HCT116 (cell line): ENCODE results near the gene TTLL11.

Experiments used
- CEBPB ChIP-seq: IDR thresholded peaks from 2 replicates; pipeline ENCODE4 v1.6.1; 2012; ENCODE audit warnings: low read depth
- EZH2 ChIP-seq: fragments of 200-600 bp; sonication (generic); IDR thresholded peaks from 2 replicates; pipeline ENCODE4 v1.6.1; 2017; ENCODE audit warnings: antibody characterized with exemption, mixed run types
- JUND ChIP-seq: IDR thresholded peaks from 2 replicates; pipeline ENCODE4 v1.6.1; 2012
- RAD21 ChIP-seq: IDR thresholded peaks from 2 replicates; pipeline ENCODE4 v1.6.1; 2012; ENCODE audit warnings: low read depth, mild to moderate bottlenecking
- TF ChIP-seq, protein P1 (sequence below), 3 experiments: fragments of 200-600 bp in 1 of 3; sonication (generic) in 1 of 3; IDR thresholded peaks in 2 of 3; conservative IDR thresholded peaks in 1 of 3; 2 replicates each; pipeline ENCODE4 v1.5.1; 2012 to 2017; ENCODE audit warnings: low read depth in 2 of 3, low read length in 2 of 3, antibody characterized with exemption in 1 of 3, borderline replicate concordance in 1 of 3, control low read depth in 1 of 3, mild to moderate bottlenecking in 1 of 3, mixed read lengths in 1 of 3, mixed run types in 1 of 3, moderate library complexity in 1 of 3; ENCODE audit not compliant: insufficient read depth in 1 of 3

DNA sequence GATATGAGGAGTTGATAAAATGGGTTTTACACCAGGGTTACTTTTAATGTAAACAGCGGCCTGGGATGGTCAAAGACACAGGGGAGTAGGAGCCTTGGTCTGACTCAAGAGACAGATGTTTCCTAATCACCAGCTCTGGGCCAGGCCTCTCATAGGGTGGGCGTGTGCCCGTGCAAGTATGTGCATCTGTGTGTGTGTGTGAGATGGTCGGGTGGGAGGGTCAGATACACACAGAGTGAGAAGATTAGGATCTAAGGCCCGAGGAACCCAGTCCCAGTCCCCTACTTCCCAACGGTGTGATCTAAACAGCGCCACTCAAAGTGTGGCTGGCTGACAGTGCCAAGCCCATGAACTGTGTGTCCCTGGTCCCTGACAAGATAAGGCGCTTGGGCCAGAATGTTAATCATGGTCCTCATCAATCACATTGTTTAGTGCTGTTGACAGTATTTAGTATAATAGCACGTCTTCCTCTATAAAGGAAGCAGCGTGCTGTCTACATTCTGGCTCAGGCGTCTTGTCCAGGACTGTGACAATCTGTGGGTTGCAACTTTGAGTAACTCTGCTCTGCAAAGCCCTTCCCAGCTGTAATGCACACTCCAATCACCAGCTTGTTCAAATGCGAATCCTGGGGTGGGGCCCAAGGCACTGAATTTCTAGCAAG is 267.9 kb downstream of the TTLL11 start:
- TF ChIP-seq RAD21: no peak
- no peak for TF ChIP-seq CEBPB
- TF ChIP-seq, protein P1, sequence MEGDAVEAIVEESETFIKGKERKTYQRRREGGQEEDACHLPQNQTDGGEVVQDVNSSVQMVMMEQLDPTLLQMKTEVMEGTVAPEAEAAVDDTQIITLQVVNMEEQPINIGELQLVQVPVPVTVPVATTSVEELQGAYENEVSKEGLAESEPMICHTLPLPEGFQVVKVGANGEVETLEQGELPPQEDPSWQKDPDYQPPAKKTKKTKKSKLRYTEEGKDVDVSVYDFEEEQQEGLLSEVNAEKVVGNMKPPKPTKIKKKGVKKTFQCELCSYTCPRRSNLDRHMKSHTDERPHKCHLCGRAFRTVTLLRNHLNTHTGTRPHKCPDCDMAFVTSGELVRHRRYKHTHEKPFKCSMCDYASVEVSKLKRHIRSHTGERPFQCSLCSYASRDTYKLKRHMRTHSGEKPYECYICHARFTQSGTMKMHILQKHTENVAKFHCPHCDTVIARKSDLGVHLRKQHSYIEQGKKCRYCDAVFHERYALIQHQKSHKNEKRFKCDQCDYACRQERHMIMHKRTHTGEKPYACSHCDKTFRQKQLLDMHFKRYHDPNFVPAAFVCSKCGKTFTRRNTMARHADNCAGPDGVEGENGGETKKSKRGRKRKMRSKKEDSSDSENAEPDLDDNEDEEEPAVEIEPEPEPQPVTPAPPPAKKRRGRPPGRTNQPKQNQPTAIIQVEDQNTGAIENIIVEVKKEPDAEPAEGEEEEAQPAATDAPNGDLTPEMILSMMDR (IDR thresholded peaks at IDR 0.05 in 2 of 3, conservative IDR thresholded peaks at IDR 0.05 in 1 of 3; ENCODE audit: borderline replicate concordance in 1 of 3, insufficient read depth in 1 of 3, low read depth in 2 of 3, low read length in 2 of 3): no peak
- no peak for TF ChIP-seq JUND
- no peak for TF ChIP-seq EZH2
